ENCODE results near the gene CRELD1. TPM values are rescaled to one million over a fixed set of nuclear protein-coding genes. Genes with fewer than 3 reads are reported as not detected.

CRELD1 gene
- total RNA-seq, 1 donor from 2014 or later: 58.0 TPM

DNA sequence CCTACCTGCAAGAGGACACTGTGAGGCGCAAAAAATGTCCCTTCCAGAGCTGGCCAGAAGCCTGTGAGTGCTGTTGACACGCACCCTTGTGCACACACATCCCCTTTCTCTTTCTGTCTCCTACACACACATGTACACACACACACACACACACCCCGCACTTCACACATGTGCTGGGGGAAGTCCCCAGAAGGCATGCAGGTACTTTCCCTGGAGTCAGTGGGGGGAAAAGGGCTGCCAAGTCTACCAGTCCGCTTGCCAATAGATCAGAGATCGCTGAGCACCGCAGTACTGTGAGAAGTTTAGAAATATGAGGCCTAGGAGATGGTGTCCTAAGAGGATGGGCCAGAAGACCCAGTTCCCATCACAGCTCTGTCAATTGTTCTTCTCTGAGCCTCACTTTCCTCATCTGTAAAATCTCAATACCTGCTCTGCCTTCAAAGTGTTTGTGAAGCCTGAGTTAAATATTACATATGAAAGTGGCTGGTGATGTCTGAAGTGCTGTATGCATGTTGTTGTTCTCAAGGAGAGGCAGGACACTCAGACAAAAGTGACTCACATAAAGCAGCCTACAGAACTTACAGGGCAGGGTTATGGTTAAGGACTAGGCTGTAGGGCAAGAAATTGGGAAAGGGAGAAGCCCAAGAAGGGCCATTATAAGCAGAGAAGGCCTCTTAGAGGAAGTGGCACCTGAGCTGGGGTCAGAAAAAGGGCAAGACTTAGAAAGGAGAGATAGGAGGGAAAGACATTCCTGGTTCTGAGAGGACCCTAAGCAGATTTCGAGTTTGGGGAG is 24.2 kb upstream of the CRELD1 start:
- TF ChIP-seq, protein P1, sequence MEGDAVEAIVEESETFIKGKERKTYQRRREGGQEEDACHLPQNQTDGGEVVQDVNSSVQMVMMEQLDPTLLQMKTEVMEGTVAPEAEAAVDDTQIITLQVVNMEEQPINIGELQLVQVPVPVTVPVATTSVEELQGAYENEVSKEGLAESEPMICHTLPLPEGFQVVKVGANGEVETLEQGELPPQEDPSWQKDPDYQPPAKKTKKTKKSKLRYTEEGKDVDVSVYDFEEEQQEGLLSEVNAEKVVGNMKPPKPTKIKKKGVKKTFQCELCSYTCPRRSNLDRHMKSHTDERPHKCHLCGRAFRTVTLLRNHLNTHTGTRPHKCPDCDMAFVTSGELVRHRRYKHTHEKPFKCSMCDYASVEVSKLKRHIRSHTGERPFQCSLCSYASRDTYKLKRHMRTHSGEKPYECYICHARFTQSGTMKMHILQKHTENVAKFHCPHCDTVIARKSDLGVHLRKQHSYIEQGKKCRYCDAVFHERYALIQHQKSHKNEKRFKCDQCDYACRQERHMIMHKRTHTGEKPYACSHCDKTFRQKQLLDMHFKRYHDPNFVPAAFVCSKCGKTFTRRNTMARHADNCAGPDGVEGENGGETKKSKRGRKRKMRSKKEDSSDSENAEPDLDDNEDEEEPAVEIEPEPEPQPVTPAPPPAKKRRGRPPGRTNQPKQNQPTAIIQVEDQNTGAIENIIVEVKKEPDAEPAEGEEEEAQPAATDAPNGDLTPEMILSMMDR (IDR thresholded peaks at IDR 0.05; ENCODE audit: insufficient read depth, low read length, poor library complexity, severe bottlenecking): no peak
- H3K36me3 ChIP-seq (ENCODE audit: control insufficient read depth, insufficient read depth, low read length): no peaks in the 10 kb centered on the region
- no peak for DNase-seq (ENCODE audit: low read depth)
- H3K4me3 ChIP-seq (ENCODE audit: low read depth, low read length): no peak overlapping the region
- no peaks in the 10 kb centered on the region for H3K27me3 ChIP-seq (ENCODE audit: control insufficient read depth, insufficient read depth, low read length)

DNA sequence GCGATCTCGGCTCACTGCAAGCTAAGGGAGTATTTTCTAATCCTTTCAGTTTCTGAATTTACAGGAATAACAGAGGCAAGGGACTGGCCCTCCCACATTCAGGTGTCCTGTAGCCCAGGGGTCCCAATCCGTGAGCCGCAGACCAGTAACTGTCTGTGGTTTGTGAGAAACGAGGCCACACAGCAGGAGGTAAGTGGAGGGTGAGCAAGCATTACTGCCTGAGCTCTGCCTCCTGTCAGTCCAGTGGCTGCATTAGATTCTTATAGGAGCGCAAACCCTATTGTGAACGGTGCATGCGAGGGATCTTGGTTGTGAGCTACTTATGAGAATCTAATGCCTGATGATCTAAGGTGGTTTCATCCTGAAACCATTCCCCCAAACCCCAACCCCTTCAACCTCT is 21.8 kb upstream of the CRELD1 start:
- Histone ChIP-seq H3K4me3 (ENCODE audit: low read depth, low read length) (no peak overlapping the region), H3K27me3 (ENCODE audit: control insufficient read depth, insufficient read depth, low read length) (no peaks in the 10 kb centered on the region), H3K36me3 (ENCODE audit: control insufficient read depth, insufficient read depth, low read length) (no peaks in the 10 kb centered on the region)
- TF ChIP-seq, protein P1 (IDR thresholded peaks at IDR 0.05; ENCODE audit: insufficient read depth, low read length, poor library complexity, severe bottlenecking): no peak
- no peak for DNase-seq (ENCODE audit: low read depth)

DNA sequence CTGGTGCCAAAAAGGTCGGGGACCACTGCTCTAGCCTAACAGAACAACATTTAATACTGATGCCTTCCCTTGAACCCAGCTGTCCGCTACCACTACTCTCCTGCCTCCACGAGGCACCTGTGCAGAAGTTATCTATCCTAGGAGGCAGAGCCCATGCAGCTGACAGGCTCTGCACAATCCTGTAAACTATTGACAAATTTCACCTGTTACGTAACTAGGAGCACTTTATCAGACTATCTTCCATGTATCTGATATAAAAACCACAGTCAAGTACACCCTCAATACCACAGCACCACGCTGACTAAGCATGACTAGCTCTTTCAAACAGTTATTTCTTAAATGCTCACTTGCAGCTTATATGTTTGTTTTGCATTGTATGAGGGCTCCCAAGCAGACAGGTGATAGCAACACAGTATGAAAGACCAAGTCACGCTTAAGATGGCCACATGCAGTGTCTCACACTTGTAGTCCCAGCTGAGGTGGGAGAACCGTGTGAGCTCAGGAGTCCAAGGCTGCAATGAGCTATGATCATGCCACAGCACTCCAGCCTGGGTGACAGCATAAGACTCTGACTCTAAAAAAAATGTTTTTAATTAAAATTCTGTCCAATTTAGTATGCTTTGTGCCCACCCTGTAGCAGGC is 21.2 kb upstream of the CRELD1 start:
- DNase-seq (ENCODE audit: low read depth): no peak
- H3K36me3 ChIP-seq (ENCODE audit: control insufficient read depth, insufficient read depth, low read length): no peaks in the 10 kb centered on the region
- TF ChIP-seq, protein P1 (IDR thresholded peaks at IDR 0.05; ENCODE audit: insufficient read depth, low read length, poor library complexity, severe bottlenecking): no peak

DNA sequence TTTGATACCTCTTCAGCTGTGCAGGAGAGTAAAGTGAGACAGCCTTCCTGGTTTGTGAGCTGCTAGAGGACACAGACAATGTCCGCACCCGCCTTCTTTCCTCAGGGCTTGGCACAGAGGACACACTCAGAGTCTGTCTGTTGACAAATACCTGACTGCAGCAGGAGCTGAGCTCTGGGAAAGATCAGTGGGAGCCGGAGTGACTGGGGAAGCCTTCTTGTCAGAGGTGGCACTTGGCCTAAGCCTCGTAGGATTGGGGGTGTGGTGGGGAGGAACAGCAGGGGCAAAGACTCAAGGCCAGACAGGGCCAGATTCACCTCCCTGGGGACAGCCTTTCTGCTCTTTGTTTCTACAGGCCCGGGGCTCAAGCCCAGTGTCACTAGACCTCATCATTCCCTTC is 20.0 kb upstream of the CRELD1 start:
- DNase-seq (ENCODE audit: low read depth): no peak
- TF ChIP-seq, protein P1 (IDR thresholded peaks at IDR 0.05; ENCODE audit: insufficient read depth, low read length, poor library complexity, severe bottlenecking): no peak
- Histone ChIP-seq H3K4me3 (ENCODE audit: low read depth, low read length) (no peak overlapping the region), H3K36me3 (ENCODE audit: control insufficient read depth, insufficient read depth, low read length) (no peaks in the 10 kb centered on the region), H3K27me3 (ENCODE audit: control insufficient read depth, insufficient read depth, low read length) (no peaks in the 10 kb centered on the region)

More for the DNA sequence above, 21.2 kb upstream of the CRELD1 start:
- Histone ChIP-seq H3K4me3 (ENCODE audit: low read depth, low read length) (no peak overlapping the region), H3K27me3 (ENCODE audit: control insufficient read depth, insufficient read depth, low read length) (no peaks in the 10 kb centered on the region)

DNA sequence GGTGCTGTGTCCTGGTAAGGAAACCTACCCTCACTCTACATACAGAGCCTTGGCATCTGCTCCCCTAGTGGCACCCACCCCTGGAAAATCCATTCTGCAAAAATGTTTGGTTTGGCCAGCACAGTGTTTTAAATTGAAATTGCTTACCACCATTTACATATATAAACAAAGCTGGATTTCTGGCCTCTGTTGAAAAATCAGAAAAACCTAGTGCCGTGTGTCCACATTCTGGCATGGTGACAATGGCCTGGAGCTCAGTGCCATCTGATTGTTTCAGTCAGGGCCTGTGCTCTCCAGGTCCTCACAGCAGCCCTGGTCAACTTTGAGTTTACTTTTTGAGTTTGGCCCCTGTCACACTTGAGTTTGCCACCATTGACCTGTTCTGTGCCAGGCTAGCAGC is 19.6 kb upstream of the CRELD1 start:
- no peak overlapping the region for H3K4me3 ChIP-seq (ENCODE audit: low read depth, low read length)
- H3K36me3 ChIP-seq (ENCODE audit: control insufficient read depth, insufficient read depth, low read length): no peaks in the 10 kb centered on the region
- TF ChIP-seq, protein P1 (IDR thresholded peaks at IDR 0.05; ENCODE audit: insufficient read depth, low read length, poor library complexity, severe bottlenecking): no peak
- no peak for DNase-seq (ENCODE audit: low read depth)
- H3K27me3 ChIP-seq (ENCODE audit: control insufficient read depth, insufficient read depth, low read length): no peaks in the 10 kb centered on the region

Data from kidney epithelial cell (primary cell).